ENCODE results near the gene MAFG.

MAFG gene

GRCh38 chr17:81895400-81895799 lies 32.1 kb downstream of the MAFG start:
- TF ChIP-seq ZFX (IDR thresholded peaks at IDR 0.05; ENCODE audit: borderline replicate concordance), result no peak
- TF ChIP-seq, protein P1, sequence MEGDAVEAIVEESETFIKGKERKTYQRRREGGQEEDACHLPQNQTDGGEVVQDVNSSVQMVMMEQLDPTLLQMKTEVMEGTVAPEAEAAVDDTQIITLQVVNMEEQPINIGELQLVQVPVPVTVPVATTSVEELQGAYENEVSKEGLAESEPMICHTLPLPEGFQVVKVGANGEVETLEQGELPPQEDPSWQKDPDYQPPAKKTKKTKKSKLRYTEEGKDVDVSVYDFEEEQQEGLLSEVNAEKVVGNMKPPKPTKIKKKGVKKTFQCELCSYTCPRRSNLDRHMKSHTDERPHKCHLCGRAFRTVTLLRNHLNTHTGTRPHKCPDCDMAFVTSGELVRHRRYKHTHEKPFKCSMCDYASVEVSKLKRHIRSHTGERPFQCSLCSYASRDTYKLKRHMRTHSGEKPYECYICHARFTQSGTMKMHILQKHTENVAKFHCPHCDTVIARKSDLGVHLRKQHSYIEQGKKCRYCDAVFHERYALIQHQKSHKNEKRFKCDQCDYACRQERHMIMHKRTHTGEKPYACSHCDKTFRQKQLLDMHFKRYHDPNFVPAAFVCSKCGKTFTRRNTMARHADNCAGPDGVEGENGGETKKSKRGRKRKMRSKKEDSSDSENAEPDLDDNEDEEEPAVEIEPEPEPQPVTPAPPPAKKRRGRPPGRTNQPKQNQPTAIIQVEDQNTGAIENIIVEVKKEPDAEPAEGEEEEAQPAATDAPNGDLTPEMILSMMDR (IDR thresholded peaks at IDR 0.05), result no peak
- no peak overlapping the region for H3K27ac ChIP-seq

DNA sequence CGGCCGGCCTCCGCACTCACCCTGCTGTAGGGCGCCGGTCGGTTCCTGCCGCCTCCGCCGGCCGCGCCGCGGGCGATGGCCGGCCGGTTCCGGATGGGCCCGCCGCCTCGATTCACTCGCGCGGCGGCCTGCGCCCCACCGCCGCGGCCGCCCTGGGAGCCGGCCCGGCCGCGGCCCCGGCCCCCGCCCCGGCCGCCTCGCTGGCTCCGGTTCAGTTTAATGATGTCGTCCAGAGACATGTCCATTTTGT lies 36.3 kb downstream of the MAFG start:
- H3K27ac ChIP-seq, result peak overlapping the region; percentile 96
- TF ChIP-seq, protein P1 (IDR thresholded peaks at IDR 0.05), result no peak
- no peak for TF ChIP-seq ZFX (IDR thresholded peaks at IDR 0.05; ENCODE audit: borderline replicate concordance)

DNA sequence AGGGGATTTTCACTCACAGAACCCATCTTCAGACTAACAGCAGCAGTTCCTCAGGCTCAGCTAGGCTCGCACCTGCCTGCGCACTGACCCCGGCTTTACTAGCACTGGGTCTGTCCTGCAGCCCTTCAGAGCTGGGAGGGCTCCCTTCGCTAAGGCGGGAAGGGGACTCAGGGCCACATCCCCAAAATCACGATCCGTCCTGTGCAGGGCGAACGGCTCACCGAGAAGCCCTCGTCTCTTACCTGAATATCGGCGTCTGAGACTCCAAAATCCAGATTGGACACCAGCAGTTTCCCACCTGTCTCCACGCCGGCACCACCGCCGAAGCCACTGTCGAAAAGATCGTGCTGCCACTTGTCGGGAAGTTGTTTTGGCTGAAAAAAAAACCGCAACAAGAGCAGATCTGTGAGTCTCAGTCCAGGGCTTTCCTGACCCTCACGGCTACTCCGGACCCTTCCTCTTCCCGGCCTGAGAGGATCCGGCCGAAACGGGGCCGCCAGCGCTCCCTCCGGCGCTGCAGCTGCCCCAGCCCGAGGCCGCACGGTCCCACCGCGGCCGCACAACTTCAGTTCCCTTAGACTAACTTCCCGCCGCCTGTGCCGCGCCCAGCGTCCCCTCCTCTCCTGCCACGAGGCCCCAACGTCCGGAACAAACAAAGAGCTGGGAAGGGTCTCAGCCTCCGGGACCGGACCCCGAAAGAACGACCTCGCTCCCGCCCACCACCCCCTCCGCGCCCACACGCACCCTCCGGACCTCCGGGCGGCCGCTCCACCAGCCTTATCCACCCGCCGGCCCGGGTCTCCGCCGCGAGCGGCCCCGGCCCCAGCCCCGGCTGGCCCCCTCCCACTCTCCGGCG lies 36.9 kb downstream of the MAFG start:
- H3K27ac ChIP-seq, result peak overlapping the region; percentile 96
- TF ChIP-seq, protein P1 (IDR thresholded peaks at IDR 0.05), result no peak
- no peak for TF ChIP-seq ZFX (IDR thresholded peaks at IDR 0.05; ENCODE audit: borderline replicate concordance)

GRCh38 chr17:81889602-81890001 lies 37.9 kb downstream of the MAFG start:
- H3K27ac ChIP-seq, result peak overlapping the region; percentile 96
- TF ChIP-seq, protein P1 (IDR thresholded peaks at IDR 0.05), result no peak
- TF ChIP-seq ZFX (IDR thresholded peaks at IDR 0.05; ENCODE audit: borderline replicate concordance), result no peak

DNA sequence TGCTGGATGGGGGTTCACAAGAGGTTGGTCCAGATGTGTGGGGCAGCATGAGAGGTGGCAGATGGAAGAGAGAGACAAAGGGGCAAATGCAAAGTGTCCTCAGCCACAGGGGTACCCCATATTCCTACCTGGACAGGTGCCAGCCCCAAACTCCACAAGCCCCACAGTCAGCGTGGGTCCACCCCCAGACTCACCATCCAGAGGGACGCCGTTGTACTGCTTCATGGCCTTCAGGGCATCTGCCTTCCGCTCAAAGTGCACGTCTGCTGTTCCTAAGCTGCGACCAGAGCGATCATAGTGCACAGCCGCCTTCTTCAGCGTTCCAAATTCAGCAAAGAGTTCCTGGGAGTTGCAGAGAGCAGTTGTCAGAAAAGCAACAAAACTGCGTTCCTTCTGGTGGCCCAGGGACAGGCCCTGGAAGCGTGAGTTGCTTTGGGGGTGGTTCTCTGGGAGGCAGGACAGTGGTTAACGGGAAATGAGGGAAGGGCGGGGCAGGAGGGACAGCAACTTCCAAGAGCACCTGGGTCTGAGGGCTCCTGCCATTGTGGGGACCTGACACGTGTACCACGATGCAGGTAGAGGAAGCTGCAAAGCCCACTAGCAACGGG lies 38.4 kb downstream of the MAFG start:
- no peak for TF ChIP-seq ZFX (IDR thresholded peaks at IDR 0.05; ENCODE audit: borderline replicate concordance)
- TF ChIP-seq, protein P1 (IDR thresholded peaks at IDR 0.05), result no peak
- peak overlapping the region; percentile 96; the same call in 1 of the 2 replicates for H3K27ac ChIP-seq

GRCh38 chr17:81888105-81888987 lies 39.2 kb downstream of the MAFG start:
- TF ChIP-seq ZFX (IDR thresholded peaks at IDR 0.05; ENCODE audit: borderline replicate concordance), result no peak
- TF ChIP-seq, protein P1 (IDR thresholded peaks at IDR 0.05), result no peak
- no peak overlapping the region; the same call in 1 of the 2 replicates for H3K27ac ChIP-seq
